HepG2 (cell line): ENCODE results near the gene DTNB.

Experiments
- MLXIP ChIP-seq: sonication (generic); formaldehyde crosslinking; IDR thresholded peaks from 2 replicates; pipeline ENCODE4 v1.9.0; 2021; ENCODE audit warnings: missing genetic modification reagents, borderline replicate concordance
- MTERF4 ChIP-seq: sonication (generic); formaldehyde crosslinking; IDR thresholded peaks from 2 replicates; pipeline ENCODE4 v1.8.0; 2023; ENCODE audit warnings: mild to moderate bottlenecking, missing genetic modification reagents
- POLR2AphosphoS5 ChIP-seq: IDR thresholded peaks from 2 replicates; pipeline ENCODE4 v1.6.1; 2012; ENCODE audit warnings: low read depth, low read length
- RXRA ChIP-seq: sonication (generic); formaldehyde crosslinking; IDR thresholded peaks from 2 replicates; pipeline ENCODE4 v1.5.1; 2020; ENCODE audit warnings: missing genetic modification reagents
- TAF1 ChIP-seq: sonication (generic); formaldehyde crosslinking; IDR thresholded peaks from 2 replicates; pipeline ENCODE4 v1.4.0; 2020; ENCODE audit warnings: missing genetic modification reagents
- TF ChIP-seq, protein P1 (sequence below): sonication (generic); formaldehyde crosslinking; IDR thresholded peaks from 2 replicates; pipeline ENCODE4 v1.5.0; 2020; ENCODE audit warnings: mild to moderate bottlenecking, missing genetic modification reagents
- TF ChIP-seq, protein P2 (sequence below): sonication (generic); formaldehyde crosslinking; IDR thresholded peaks from 2 replicates; pipeline ENCODE4 v1.5.0; 2020; ENCODE audit warnings: mild to moderate bottlenecking, missing genetic modification reagents, borderline replicate concordance
- TF ChIP-seq, protein P3 (sequence below): IDR thresholded peaks from 2 replicates; pipeline ENCODE4 v1.6.1; 2012; ENCODE audit warnings: inconsistent platforms

GRCh38 chr2:25430556-25430955, 242.8 kb downstream of the DTNB start:
- TF ChIP-seq MTERF4 (CRISPR knock-in tag) (no peak), POLR2AphosphoS5 (no peak), MLXIP (CRISPR knock-in tag) (no peak), RXRA (CRISPR knock-in tag) (no peak), TAF1 (CRISPR knock-in tag) (no peak)
- TF ChIP-seq, protein P1, sequence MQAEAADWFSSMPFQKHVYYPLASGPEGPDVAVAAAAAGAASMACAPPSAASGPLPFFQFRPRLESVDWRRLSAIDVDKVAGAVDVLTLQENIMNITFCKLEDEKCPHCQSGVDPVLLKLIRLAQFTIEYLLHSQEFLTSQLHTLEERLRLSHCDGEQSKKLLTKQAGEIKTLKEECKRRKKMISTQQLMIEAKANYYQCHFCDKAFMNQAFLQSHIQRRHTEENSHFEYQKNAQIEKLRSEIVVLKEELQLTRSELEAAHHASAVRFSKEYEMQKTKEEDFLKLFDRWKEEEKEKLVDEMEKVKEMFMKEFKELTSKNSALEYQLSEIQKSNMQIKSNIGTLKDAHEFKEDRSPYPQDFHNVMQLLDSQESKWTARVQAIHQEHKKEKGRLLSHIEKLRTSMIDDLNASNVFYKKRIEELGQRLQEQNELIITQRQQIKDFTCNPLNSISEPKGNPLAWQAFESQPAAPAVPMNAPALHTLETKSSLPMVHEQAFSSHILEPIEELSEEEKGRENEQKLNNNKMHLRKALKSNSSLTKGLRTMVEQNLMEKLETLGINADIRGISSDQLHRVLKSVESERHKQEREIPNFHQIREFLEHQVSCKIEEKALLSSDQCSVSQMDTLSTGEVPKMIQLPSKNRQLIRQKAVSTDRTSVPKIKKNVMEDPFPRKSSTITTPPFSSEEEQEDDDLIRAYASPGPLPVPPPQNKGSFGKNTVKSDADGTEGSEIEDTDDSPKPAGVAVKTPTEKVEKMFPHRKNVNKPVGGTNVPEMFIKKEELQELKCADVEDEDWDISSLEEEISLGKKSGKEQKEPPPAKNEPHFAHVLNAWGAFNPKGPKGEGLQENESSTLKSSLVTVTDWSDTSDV (CRISPR knock-in tag): no peak
- TF ChIP-seq, protein P2, sequence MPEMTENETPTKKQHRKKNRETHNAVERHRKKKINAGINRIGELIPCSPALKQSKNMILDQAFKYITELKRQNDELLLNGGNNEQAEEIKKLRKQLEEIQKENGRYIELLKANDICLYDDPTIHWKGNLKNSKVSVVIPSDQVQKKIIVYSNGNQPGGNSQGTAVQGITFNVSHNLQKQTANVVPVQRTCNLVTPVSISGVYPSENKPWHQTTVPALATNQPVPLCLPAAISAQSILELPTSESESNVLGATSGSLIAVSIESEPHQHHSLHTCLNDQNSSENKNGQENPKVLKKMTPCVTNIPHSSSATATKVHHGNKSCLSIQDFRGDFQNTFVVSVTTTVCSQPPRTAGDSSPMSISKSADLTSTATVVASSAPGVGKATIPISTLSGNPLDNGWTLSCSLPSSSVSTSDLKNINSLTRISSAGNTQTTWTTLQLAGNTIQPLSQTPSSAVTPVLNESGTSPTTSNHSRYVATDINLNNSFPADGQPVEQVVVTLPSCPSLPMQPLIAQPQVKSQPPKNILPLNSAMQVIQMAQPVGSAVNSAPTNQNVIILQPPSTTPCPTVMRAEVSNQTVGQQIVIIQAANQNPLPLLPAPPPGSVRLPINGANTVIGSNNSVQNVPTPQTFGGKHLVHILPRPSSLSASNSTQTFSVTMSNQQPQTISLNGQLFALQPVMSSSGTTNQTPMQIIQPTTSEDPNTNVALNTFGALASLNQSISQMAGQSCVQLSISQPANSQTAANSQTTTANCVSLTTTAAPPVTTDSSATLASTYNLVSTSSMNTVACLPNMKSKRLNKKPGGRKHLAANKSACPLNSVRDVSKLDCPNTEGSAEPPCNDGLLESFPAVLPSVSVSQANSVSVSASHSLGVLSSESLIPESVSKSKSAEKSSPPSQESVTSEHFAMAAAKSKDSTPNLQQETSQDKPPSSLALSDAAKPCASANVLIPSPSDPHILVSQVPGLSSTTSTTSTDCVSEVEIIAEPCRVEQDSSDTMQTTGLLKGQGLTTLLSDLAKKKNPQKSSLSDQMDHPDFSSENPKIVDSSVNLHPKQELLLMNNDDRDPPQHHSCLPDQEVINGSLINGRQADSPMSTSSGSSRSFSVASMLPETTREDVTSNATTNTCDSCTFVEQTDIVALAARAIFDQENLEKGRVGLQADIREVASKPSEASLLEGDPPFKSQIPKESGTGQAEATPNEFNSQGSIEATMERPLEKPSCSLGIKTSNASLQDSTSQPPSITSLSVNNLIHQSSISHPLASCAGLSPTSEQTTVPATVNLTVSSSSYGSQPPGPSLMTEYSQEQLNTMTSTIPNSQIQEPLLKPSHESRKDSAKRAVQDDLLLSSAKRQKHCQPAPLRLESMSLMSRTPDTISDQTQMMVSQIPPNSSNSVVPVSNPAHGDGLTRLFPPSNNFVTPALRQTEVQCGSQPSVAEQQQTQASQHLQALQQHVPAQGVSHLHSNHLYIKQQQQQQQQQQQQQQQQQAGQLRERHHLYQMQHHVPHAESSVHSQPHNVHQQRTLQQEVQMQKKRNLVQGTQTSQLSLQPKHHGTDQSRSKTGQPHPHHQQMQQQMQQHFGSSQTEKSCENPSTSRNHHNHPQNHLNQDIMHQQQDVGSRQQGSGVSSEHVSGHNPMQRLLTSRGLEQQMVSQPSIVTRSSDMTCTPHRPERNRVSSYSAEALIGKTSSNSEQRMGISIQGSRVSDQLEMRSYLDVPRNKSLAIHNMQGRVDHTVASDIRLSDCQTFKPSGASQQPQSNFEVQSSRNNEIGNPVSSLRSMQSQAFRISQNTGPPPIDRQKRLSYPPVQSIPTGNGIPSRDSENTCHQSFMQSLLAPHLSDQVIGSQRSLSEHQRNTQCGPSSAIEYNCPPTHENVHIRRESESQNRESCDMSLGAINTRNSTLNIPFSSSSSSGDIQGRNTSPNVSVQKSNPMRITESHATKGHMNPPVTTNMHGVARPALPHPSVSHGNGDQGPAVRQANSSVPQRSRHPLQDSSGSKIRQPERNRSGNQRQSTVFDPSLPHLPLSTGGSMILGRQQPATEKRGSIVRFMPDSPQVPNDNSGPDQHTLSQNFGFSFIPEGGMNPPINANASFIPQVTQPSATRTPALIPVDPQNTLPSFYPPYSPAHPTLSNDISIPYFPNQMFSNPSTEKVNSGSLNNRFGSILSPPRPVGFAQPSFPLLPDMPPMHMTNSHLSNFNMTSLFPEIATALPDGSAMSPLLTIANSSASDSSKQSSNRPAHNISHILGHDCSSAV (CRISPR knock-in tag): no peak
- TF ChIP-seq, protein P3, sequence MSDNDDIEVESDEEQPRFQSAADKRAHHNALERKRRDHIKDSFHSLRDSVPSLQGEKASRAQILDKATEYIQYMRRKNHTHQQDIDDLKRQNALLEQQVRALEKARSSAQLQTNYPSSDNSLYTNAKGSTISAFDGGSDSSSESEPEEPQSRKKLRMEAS: no peak
